ENCODE results near the gene GPR78. TPM values are rescaled to one million over a fixed set of nuclear protein-coding genes. Genes with fewer than 3 reads are reported as not detected.
A peak's percentile ranks its signal among the peaks of the same experiment; 100 is the strongest.

The GPR78 gene, protein sequence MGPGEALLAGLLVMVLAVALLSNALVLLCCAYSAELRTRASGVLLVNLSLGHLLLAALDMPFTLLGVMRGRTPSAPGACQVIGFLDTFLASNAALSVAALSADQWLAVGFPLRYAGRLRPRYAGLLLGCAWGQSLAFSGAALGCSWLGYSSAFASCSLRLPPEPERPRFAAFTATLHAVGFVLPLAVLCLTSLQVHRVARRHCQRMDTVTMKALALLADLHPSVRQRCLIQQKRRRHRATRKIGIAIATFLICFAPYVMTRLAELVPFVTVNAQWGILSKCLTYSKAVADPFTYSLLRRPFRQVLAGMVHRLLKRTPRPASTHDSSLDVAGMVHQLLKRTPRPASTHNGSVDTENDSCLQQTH
- polyA plus RNA-seq (ENCODE audit: insufficient read length in 12 of 12), result 1 to 10 TPM in 1 of 12 donors, under 1 TPM in 8, not detected in 3; 0.23 to 1.8 (median 0.77) TPM
- long read RNA-seq, donor 1, result 0 reads
- long read RNA-seq, donor 2, result 0 reads
- long read RNA-seq, donor 3, partial matches to known transcripts, result 0 of 1 reads
- long read RNA-seq, donor 3, other reads (novel, unspliced or antisense), result 0 of 1 reads
- long read RNA-seq, donor 4, result 0 reads
- long read RNA-seq, donor 5, partial matches to known transcripts, result 0 of 1 reads
- long read RNA-seq, donor 5, other reads (novel, unspliced or antisense), result 0 of 1 reads
- long read RNA-seq, donor 6, result 0 reads
- long read RNA-seq, donor 7, result 0 reads
- long read RNA-seq, donor 8, result 0 reads
- long read RNA-seq, donor 9, result 0 reads
- long read RNA-seq, donor 10, result 0 reads
- long read RNA-seq, donor 11, result 0 reads

DNA sequence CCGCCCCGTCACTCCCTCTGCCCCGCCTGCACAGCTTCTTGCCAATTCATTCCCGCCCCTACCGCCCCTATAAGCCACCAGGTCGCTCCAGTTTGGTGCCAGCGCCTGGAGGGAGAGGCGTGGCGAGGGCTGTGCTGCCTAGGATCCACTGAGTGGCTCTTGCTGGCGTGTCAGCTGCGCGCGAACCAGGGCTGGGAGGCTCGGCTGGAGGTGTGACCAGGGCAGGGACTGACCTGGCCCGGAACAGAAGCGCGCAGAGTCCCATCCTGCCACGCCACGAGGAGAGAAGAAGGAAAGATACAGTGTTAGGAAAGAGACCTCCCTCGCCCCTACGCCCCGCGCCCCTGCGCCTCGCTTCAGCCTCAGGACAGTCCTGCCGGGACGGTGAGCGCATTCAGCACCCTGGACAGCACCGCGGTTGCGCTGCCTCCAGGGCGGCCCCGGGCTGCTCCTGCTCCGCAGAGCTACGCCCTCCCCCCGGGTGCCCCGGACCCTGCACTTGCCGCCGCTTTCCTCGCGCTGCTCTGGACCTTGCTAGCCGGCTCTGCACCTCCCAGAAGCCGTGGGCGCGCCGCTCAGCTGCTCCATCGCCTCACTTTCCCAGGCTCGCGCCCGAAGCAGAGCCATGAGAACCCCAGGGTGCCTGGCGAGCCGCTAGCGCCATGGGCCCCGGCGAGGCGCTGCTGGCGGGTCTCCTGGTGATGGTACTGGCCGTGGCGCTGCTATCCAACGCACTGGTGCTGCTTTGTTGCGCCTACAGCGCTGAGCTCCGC, at the start of gene GPR78:
GPR78 (plus strand) TSS at position 72 of the 773 bp plus-strand sequence; CDS start at position 663, 591 bp downstream.
- DNase-seq, result peak; percentile 80

DNA sequence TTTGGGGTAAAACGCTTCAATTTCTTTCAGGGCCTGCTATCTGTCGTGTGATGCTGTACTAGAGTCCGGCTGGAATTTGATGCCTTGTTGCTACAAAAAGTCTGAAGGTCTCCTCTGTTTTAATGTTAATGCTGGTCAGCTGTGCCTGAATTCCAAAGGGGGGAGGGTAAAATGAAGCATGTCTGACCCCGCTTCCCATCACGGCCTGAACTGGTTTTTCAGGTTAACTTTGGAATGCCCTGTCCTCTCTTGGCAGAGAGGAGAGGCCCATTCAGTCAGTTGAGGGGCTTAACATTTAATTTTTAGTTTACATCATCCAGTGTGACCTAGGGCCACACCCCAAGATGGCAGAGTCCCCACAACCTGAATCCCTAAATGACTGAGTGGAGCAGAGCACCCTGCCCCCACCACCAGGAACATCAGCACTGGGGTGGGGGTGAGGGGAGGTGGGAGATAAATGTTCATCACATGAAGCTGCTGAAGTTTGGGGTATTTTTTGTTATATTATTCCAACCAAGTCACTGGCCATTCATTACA, 47.9 kb upstream of the GPR78 start:
- no peak for DNase-seq

DNA sequence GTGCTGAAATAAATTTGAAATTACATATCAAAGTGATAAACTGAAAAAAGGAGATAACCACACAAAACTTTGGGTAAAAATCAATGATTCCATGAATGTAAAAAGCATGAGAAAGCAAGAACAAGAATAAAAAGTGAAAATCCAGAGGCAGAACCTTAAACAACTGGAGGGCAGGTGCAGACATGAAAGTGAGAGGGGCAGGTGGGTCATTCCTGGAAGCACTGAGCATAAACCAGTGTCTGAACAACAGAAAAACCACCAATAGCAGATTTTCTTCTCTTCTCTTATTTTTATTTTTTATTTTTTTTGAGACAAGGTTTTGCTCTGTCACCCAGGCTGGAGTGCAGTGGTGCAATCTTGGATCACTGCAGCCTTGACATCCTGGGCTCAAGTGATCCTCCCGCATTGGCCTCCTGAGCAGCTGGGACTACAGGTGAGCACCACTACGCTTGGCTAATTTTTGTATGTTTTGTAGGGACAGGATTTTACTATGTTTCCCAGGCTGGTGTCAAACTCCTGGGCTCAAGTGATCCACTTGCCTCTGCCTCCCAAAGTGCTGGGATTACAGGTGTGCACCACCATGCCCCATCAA, 46.8 kb upstream of the GPR78 start:
- no peak for DNase-seq

DNA sequence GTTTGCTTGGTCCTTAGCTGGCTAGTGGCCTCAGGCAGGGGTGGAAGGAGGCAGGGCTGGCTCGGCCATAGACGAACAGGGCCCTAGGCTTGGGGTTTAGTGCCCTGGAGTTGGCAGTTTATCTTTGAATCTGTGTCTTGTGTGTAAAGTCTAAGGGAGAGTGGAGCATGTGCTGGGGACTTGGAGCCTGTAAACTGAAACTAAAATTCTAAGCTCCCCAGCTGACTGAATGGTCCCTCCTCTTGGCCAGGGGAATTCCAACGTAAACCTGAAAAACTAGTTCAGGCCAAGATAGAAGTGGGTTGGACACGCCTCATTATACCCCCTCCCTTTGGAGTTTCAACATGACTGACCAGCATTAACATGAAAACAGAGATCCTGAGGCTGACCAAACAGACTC, 46.1 kb upstream of the GPR78 start:
- DNase-seq, result no peak

DNA sequence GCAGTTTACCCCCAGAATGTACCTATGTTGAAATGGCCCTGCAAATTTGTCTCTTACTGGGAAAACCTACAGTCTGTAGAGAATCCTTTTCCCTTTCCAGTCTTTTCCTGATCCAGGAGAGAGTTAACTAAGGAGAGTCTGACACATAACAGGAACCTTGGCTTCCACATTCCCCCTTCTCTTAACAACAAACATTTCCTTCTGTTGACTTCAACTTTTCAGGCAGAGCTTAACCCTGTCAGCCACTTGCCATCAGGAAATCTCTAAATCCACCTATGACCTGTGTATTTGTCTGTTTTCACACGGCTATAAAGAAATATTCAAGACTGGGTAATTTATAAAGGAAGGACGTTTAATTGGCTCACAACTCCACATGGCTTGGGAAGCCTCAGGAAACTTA, 45.6 kb upstream of the GPR78 start:
- DNase-seq, result no peak

DNA sequence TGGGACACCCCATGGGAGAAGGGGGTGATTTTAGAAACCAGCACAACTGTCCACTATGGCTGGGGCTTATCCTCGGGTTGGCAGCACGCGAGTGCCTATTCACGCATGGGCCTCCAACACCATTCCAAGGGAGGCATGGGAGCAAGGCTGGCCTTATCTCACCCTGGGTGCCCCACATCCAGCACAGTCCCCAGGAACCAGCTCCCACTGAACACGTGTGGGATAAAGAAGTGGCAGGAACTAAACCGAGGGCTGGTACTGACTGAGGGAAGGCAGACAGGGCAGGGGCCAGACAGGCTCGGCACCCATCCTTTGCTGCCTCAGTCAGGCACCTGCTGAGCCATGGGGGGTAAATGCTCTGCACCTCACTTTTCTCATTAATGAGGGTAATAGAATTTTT, 43.7 kb upstream of the GPR78 start:
- DNase-seq, result no peak

DNA sequence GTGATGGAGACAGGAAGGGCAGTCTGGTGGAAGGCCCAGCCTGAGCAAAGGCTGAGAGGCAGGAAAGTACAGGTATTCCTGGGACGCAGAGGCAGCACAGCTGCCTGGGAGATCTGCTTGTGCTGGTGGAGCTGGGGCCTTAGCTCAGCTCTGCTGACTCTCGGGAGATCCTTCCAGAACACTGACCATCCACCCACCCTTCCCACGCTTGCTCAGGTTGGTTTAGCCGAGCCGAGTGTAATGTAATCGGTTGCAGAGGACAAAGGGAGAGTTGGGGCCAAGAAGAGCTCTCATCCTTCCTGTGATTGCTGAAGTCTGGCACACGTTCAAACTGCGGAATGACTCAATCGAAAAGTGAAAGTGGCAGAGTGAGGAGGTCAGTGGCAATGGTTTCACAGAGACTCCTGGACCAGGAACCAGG, 43.1 kb upstream of the GPR78 start:
- DNase-seq, result peak; percentile 27

DNA sequence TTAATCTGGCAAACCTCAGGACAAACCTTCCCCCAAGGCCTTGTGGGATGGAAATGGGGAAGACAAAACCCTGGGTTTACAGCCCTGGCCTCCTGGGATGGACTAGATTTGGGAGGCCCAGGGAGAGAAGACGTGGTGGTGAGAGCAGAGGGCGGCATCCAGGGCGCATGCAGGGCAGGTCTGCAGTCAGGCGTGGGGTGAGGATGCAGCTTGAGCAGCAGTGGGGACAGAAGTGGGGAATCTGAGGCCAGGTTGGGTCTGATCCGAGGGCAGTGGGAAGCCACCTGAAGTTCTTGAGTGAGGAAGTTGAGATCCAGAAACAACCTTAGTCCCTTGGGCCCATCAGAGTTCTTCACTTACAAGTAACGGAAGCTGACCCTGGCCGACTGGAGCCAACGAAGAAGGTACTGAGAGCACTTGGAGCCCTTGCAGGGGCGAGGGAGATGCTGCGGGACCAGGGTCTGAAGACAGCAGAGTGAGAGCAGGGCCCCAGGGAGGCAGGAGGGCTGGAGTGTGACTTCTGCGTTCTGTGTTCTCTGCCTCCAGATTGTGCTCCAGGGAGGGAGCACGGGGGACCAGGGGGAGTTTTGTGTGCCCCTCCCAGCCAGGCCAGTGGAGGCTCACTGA, 42.0 kb upstream of the GPR78 start:
- no peak for DNase-seq

DNA sequence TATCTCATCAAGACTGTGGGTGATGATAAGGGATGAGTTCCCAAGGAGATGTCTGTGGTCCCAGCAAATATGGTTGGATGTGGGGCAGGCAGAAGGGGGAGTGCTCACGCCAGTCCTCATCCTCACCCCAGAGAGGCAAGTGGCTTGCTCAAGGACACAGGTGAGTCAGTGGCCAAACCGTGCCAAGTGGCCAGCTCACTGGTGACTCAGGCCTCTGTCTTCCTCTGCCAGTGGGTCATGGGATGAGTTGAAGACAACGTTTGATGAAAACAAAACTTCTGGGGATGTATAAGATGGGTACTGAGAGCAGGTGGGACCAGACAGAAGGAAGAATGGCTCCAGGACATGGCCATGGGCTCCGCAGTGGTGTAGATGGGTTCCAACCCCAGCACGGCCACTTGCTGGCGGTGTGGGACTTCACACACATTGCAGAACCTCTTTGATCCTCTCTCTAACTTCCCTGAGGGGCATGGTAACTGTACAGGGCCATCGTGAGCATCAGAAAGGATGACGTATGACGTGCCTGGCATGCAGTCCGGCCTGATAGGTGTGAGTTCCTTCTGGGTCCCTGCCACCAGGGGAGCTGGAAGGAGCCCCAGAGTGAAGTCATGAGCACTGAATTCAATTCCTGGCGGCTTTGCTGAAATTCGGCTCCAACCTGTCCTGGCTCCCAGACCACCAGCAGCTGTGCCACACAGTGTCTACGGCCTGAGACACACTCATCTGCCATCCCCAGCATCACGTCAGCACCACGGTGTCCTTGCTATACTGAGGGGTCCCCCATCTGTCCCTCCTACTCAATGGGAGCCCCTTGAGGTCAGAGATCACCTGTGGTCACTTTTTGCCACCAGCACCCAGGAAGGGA, 41.3 kb upstream of the GPR78 start:
- no peak for DNase-seq

DNA sequence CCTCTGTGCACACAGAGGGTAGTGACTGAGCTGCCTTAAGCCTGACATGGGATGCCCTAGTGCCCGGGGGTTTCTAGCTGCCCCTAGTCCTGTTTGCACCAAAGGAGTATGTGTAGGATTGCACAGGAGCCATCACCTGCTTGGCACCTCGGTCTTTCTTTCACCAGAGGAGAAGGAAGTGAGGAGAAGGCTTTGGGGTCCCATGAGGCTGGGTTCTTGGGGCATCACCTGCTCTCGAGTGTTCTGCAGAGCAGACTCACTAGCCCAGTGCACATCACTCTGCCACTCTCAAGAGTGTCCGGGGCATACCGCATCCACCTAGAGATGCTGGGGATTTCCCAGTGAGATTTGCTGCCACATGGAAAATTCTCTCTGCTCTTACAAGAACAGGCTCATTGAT, 40.5 kb upstream of the GPR78 start:
- no peak for DNase-seq

DNA sequence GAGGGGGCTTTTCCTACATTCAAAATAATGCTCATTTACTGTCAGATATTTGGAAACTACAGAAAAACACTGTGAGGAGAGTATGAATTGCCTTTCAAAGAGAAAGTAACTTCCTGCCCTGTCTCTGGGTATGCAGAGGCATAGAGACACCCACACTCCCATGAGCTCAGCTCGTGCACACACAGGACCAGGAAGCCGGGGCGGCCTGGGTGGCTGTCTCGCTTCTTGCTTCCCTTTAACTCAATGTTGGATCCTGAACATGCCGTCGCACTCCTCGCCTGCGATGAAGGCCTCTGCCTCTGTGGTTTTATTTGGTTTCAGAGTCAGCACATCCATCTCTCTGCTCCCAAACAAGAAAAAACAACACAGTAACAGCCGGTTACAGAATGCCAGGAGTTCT, 40.1 kb upstream of the GPR78 start:
- no peak for DNase-seq

DNA sequence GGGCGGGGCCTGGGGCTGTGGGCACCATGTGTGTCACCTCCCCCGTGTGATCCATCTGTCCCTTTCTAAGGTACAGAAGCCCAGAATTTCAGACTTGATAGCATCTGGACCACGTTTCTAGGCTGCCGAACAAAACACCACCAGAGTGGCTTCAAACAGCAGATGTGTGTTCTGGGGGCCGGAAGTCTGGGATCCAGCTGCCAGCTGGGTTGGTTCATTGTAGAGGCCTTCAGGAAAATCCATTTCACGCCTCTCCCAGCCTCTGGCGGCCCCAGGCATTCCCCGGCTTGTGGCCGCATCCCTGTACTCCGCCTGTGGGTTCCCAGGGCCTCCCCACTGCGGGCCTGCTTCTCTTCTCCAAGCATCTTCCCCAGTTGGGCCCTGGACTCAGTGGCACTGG, 39.6 kb upstream of the GPR78 start:
- no peak for DNase-seq

DNA sequence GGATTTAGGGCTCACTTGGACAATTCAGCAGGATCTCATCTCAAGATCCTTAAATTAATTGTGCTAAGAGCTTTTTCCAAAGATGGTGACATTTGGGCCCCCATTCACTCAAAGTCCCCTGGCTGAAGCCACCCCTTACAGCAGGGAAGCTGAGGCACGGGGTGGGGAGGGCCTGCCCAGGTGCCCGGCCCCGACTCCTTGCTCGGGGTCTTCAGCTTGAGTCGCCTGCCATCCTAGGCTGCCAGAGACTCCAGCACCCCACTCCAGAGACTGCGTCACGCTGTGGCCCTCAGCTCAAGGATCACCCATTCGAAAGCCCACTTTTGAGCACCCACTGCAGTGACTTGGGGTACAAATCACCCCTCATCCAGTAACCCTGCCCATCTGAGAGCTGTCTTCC, 39.2 kb upstream of the GPR78 start:
- DNase-seq, result no peak

DNA sequence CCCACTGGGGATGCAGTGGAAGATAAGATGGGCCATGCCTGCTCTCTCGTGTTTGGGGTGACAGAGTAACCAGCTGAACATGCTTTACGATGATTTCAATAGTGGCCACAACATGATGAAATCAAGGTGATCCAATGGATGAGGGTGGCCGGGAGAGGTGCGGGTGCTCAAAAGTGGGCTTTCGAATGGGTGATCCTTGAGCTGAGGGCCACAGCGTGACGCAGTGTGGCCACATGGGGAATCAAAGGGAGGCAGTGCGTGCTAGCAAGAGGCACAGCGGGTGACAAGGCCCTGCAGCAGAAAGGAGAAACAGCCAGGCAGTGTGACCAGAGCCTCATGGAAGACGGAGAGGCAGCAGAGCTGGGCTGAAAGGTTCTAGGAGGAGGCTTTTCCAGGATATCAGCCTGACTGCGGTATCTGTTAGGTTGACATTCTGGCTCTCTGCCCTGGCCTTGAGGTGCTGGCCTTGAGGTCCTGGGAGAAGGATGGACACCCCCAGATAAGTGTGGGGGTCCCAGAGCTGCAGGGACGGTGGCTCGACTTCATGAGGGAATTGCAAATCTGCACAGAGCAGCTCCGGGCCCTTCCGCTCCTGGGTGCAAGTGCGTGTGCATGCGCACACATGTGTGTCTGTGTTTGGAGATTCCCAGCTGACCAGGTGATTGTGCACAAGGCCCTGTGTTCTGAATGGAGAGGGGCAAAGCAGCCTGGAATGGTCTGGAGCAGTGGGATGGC, 38.0 kb upstream of the GPR78 start:
- no peak for DNase-seq

DNA sequence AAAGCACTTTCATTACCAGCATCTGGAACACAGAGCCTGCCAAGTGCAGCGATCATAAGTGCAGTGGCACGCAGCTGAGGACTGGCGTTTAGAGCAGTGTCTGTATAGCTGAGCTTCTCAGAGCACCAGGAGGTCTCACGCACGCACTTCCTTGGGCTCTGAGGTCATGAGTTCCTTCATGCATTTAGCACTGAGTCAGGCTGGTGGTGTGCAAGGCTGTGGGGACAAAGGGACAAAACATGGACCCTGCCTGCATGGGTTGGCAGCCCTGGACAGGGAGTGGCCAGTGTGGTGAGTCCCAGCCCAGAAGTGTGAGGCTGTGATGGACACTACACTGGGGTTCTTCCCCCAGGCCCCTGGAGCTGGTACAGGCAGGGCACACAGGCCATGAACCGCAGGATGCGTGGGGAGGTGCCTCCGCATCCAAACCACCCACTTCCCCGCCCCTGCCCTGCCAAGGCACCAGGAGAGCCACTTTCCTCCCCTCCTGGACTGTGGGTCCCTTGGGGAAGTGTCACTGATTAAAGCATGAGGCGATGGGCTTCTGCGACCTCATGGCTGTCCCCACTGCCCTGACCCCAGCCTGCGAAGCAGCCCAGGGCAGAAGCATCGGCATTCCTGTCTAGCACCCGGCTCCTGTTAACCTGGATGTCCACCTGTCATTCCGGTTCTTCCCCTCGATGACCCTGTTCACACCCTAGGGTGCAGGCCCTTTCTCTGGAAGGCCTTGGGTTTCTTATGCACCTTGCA, 37.2 kb upstream of the GPR78 start:
- DNase-seq, result no peak

DNA sequence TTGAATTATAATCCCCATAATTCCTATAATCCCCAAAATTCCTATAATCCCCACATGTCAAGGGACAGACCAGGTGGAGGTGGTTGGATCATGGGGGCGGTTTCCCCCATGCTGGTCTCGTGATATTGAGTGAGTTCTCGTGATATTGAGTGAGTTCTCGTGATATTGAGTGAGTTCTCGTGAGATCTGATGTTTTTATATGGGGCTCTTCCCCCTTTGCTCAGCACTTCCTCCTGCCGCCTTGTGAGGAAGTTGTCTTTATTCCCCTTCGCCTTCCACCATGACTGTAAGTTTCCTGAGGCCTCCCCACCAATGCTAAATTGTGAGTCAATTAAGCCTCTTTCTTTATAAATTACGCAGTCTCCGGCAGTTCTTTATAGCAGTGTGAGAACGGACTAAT, 36.6 kb upstream of the GPR78 start:
- DNase-seq, result no peak

DNA sequence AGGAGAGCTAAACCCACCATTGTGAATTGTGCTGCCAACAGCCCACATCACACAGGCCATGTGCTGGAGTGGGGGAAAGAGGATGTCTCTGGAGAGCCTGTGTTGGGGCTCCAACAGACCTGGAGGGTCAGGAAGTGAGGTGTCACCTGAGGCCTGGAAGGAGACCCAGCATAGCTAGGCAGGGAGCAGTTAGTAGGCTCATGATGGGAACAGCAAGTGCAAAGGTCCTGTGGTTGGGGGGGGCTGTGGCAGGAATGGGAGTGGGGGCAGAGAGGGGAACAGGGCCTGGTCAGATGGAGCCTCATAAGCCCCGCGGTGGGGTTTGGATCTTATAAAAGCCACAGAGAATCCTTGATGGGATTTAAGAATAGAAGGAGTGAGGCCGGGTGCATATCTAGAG, 35.9 kb upstream of the GPR78 start:
- DNase-seq, result no peak

DNA sequence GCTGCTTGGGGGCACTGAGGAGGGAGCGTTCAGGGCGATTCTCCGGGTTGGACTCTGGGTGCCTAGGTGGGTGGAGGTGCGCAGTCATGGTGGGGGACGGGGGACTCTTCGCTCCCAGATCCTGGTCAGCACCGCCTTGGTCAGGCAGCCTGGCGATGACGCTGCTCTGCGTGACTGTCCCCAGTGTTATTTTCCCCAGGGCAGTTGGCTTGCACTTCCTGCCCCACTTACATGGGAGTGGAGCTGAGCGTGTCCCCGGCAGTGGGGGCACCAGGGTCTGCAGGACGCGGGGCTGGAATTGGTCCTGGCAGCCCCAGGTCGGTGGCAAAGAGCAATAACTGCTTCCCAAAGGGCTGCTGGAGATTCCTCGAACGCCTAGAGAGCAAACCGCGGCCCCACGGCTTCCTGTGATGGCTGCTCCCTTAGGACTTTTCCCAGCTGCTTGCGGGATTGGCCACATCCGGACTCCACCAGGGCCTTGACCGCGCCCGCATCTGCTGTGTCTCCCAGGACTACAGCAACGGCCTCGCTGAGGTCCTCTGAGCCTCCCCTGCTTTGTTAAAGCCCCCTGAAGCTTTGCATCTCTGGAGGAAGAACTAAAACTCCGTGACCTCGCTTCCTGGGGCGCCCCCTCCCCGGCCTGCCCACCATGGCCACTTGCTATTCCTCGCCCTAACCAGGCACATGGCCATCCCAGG, 35.3 kb upstream of the GPR78 start:
- no peak for DNase-seq

Data from muscle of arm (tissue), 14 donors.